H1 (cell line): Measurements from ENCODE around the gene SPTY2D1.
"Not testable (repeated sequence)": the region's sequence is repeated elsewhere in the genome, so short reads cannot be mapped to it uniquely, and the experiment has no call there.

ENCODE experiments used
- EGR1 ChIP-seq: IDR thresholded peaks from 2 replicates; pipeline ENCODE4 v1.6.1; 2011; ENCODE audit warnings: low read depth, low read length, borderline replicate concordance
- PHF8 ChIP-seq: fragments of 200-600 bp; sonication (generic); conservative IDR thresholded peaks from 2 replicates; pipeline ENCODE4 v1.7.1; 2012; ENCODE audit warnings: low read depth, mild to moderate bottlenecking, inconsistent platforms, low read length, moderate library complexity
- TAF1 ChIP-seq: IDR thresholded peaks from 2 replicates; pipeline ENCODE4 v1.6.1; 2011; ENCODE audit warnings: mild to moderate bottlenecking, low read depth, low read length
- TCF12 ChIP-seq: IDR thresholded peaks from 2 replicates; pipeline ENCODE4 v1.6.1; 2011; ENCODE audit warnings: low read depth, mild to moderate bottlenecking, low read length

- TF ChIP-seq TCF12, EGR1, TAF1, PHF8: not testable (repeated sequence)
These were observed 47.8 kb upstream of the SPTY2D1 start for GRCh38 chr11:18681949-18682348.
